Mucosa of stomach (tissue), 1 donor: ENCODE results near the gene BDH1.

Source experiments
- H3K27me3 ChIP-seq: one replicate; pipeline ENCODE4 v1.7.0; 2013; ENCODE audit warnings: mild to moderate bottlenecking, low read length; ENCODE audit not compliant: control insufficient read depth, insufficient read depth
- H3K36me3 ChIP-seq: one replicate; pipeline ENCODE4 v1.7.0; 2013; ENCODE audit warnings: low read length; ENCODE audit not compliant: control insufficient read depth, insufficient read depth
- H3K4me1 ChIP-seq: one replicate; pipeline ENCODE4 v1.7.0; 2013; ENCODE audit warnings: mild to moderate bottlenecking, low read length; ENCODE audit not compliant: control insufficient read depth, insufficient read depth
- H3K4me3 ChIP-seq: one replicate; pipeline ENCODE4 v1.7.0; 2013; ENCODE audit warnings: low read length
- H3K9ac ChIP-seq: one replicate; pipeline ENCODE4 v1.7.0; 2013; ENCODE audit warnings: mild to moderate bottlenecking, low read length, moderate library complexity
- H3K9me3 ChIP-seq: one replicate; pipeline ENCODE4 v1.7.0; 2013; ENCODE audit warnings: mild to moderate bottlenecking, low read length, moderate library complexity; ENCODE audit not compliant: control insufficient read depth
- donor health status: Pancreatic carcinoma.

Gene BDH1

DNA sequence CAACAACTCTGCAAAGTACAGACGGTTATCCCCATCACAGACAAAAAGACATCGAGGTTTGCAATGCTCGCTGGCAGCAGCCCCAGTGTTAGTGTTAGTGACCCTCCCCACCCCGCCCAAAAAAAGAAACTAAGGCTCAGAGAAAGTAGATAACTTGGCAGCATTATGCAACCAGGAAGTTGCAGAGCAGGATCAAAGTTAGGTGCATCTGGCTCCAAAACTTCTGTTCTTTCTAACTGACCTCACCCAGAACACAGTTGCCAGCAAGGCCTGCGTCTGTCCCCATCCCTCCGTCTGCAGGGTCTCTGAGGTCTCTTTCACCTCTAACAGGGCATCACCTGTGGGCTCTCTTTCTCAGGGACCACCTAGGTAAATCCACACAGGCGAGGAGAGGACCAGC lies 51.5 kb downstream of the BDH1 start:
- no peak overlapping the region for H3K9ac ChIP-seq
- no peak overlapping the region for H3K4me3 ChIP-seq
- no peaks in the 10 kb centered on the region for H3K9me3 ChIP-seq

DNA sequence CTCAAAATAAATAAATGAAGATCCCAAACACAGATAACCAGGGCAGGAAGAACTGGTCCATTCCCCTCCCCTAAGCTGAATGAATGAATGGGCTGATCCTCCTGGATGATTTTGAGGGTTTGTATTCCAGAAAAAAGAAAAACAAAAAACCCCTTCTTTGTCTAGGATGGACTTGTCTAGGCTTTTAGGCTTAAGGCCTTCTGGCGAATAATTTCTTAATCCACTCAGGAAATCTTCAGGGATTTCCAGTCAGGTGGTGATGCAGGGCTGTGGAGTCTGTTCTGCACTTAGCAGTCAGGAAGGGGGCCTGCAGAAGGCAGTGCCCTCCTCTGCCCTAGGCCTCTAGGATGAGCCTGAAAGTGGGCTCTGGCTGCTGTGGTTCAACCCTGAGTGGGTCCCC lies 52.1 kb downstream of the BDH1 start:
- no peak overlapping the region for H3K4me3 ChIP-seq
- H3K9ac ChIP-seq = no peak overlapping the region
- H3K27me3 ChIP-seq = no peaks in the 10 kb centered on the region
- no peaks in the 10 kb centered on the region for H3K36me3 ChIP-seq
- peaks cover 69% of the 10 kb centered on the region for H3K4me1 ChIP-seq
- no peaks in the 10 kb centered on the region for H3K9me3 ChIP-seq

More for the DNA sequence above, 51.5 kb downstream of the BDH1 start:
- Histone ChIP-seq H3K4me1 (peaks cover 66% of the 10 kb centered on the region), H3K27me3 (no peaks in the 10 kb centered on the region), H3K36me3 (no peaks in the 10 kb centered on the region)

- Histone ChIP-seq H3K9me3 (no peaks in the 10 kb centered on the region), H3K27me3 (no peaks in the 10 kb centered on the region), H3K36me3 (no peaks in the 10 kb centered on the region), H3K4me1 (peaks cover 69% of the 10 kb centered on the region), H3K9ac (no peak overlapping the region), H3K4me3 (no peak overlapping the region)
Observed at GRCh38 chr3:197501879-197502620, 53.7 kb downstream of the BDH1 start.

DNA sequence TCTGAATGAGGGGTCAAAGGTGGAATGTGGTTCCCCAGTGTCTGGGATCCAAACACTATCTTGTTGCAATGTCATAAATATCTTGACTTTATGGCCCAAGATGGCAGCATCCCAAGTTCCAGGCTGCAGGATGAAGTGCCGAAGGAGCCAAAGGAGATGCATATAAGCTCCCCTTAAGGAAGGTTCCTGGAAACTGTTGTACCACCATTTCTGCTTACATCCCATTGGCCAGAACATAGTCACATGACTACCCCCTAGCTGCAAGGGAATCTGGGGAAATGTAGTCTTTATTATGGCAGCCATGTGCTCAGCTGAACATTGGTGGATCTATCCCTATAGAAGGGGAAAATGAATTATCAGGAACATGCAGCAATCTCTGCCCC lies 54.3 kb downstream of the BDH1 start:
- no peak overlapping the region for H3K4me3 ChIP-seq
- no peaks in the 10 kb centered on the region for H3K27me3 ChIP-seq
- H3K9ac ChIP-seq = no peak overlapping the region
- H3K4me1 ChIP-seq = peaks cover 69% of the 10 kb centered on the region
- H3K36me3 ChIP-seq = no peaks in the 10 kb centered on the region
- no peaks in the 10 kb centered on the region for H3K9me3 ChIP-seq

DNA sequence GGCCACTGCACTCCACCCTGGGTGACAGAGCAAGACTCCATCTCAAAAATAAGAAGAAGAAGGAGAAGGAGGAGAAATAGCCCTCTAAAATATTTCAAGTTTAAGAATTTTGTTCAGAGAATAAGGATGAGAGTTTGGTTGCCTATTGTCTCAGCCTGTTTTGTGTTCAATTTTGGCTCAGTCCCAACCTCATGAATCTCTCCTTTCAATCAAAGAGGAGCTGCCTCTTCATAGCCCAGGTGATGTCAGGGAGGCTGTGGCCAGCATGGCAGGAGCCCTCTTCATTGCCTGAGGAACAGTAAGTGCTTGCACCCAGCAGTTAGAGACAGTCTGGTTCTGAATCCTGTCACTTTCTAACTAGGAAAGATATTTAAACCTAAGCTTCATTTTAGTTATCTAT lies 55.0 kb downstream of the BDH1 start:
- Histone ChIP-seq H3K36me3 (no peaks in the 10 kb centered on the region), H3K27me3 (no peaks in the 10 kb centered on the region), H3K9me3 (no peaks in the 10 kb centered on the region), H3K9ac (no peak overlapping the region), H3K4me1 (peaks cover 69% of the 10 kb centered on the region), H3K4me3 (no peak overlapping the region)

DNA sequence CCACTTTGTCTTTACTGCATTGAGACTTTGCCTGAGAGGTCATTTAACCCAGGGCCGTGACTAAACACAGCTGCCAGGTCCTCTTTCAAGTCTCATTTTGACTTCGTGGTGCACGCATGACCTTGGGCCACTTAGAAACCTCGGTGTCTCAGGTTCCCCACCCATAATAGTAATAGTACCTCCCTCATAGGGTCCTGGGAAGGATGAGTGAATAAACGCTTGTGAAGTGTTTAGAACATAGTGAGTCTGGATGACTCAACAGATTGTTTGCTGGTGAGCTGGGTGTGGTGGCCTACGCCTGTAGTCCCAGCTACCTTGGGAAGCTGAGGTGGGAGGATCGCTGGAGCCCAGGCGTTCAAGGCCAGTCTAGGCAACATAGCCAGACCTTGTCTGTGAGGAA lies 56.3 kb downstream of the BDH1 start:
- H3K36me3 ChIP-seq = no peaks in the 10 kb centered on the region
- H3K27me3 ChIP-seq = no peaks in the 10 kb centered on the region
- no peak overlapping the region for H3K9ac ChIP-seq
- H3K4me1 ChIP-seq = peaks cover 66% of the 10 kb centered on the region
- no peak overlapping the region for H3K4me3 ChIP-seq
- no peaks in the 10 kb centered on the region for H3K9me3 ChIP-seq

GRCh38 chr3:197498499-197499241 lies 57.1 kb downstream of the BDH1 start:
- H3K36me3 ChIP-seq = no peaks in the 10 kb centered on the region
- H3K27me3 ChIP-seq = no peaks in the 10 kb centered on the region
- peaks cover 65% of the 10 kb centered on the region for H3K4me1 ChIP-seq
- no peak overlapping the region for H3K9ac ChIP-seq
- H3K9me3 ChIP-seq = no peaks in the 10 kb centered on the region
- no peak overlapping the region for H3K4me3 ChIP-seq

- Histone ChIP-seq H3K36me3 (no peaks in the 10 kb centered on the region), H3K9ac (no peak overlapping the region), H3K4me1 (peaks cover 53% of the 10 kb centered on the region), H3K4me3 (no peak overlapping the region), H3K9me3 (no peaks in the 10 kb centered on the region), H3K27me3 (no peaks in the 10 kb centered on the region)
Observed at GRCh38 chr3:197496746-197497125, 59.0 kb downstream of the BDH1 start.

- peaks cover 48% of the 10 kb centered on the region for H3K4me1 ChIP-seq
- no peak overlapping the region for H3K9ac ChIP-seq
- H3K9me3 ChIP-seq = no peaks in the 10 kb centered on the region
Observed at GRCh38 chr3:197495999-197496745, 59.6 kb downstream of the BDH1 start.

GRCh38 chr3:197495499-197495898 lies 60.3 kb downstream of the BDH1 start:
- no peaks in the 10 kb centered on the region for H3K36me3 ChIP-seq
- H3K4me3 ChIP-seq = no peak overlapping the region
- no peak overlapping the region for H3K9ac ChIP-seq
- no peaks in the 10 kb centered on the region for H3K9me3 ChIP-seq
- H3K4me1 ChIP-seq = peaks cover 43% of the 10 kb centered on the region
- no peaks in the 10 kb centered on the region for H3K27me3 ChIP-seq

More at GRCh38 chr3:197495999-197496745, 59.6 kb downstream of the BDH1 start:
- Histone ChIP-seq H3K36me3 (no peaks in the 10 kb centered on the region), H3K4me3 (no peak overlapping the region), H3K27me3 (no peaks in the 10 kb centered on the region)

DNA sequence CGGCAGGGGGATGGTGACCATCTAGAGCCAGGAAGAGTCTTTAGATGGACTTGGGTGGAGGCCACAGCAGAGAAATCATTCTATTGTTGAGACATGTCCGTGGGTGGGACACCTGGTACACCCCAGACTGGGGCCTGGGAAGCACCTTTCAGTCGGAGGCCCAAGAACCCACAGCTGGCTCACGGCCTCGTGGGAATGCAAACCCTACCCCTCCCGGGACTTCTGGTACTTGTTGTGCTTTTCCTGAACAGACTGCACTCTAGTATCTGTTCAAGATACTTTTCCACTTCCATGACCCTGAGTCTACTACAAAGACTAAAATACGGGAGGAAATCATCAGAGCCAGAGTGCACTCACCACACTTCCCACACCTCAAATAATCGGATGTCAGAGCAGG lies 60.7 kb downstream of the BDH1 start:
- Histone ChIP-seq H3K36me3 (no peaks in the 10 kb centered on the region), H3K4me3 (no peak overlapping the region), H3K4me1 (peaks cover 41% of the 10 kb centered on the region), H3K9me3 (no peaks in the 10 kb centered on the region), H3K9ac (no peak overlapping the region), H3K27me3 (no peaks in the 10 kb centered on the region)
